OCI-LY7 (cell line): ENCODE measurements around the gene CD79A. TPM values are rescaled to one million over a fixed set of nuclear protein-coding genes. Genes with fewer than 3 reads are reported as not detected.

Experiments used
- BruUV-seq: library from RNA; stranded (reverse); fragments of 400-500 nt; replicated peaks from 2 replicates; lab custom pipeline; 2021; lab: Mats Ljungman, UMichigan
- CTCF ChIA-PET: fragments of 300-600 bp; sonication (Branson Sonifier 250); formaldehyde crosslinking; loops from one replicate; lab custom pipeline; 2022; ENCODE audit warnings: antibody characterized with exemption; ENCODE audit not compliant: unreplicated experiment; lab: Charles Lee
- POLR2A ChIA-PET: fragments of 300-600 bp; sonication (Branson Sonifier 250); formaldehyde crosslinking; loops from one replicate; lab custom pipeline; 2022; ENCODE audit warnings: antibody characterized with exemption; lab: Charles Lee
- DNase-seq: peaks from one replicate; pipeline ENCODE4 v3.0.0-alpha.2; 2015; ENCODE audit warnings: low spot score
- H2AFZ ChIP-seq: fragments of 200-600 bp; sonication (generic), shearing (Covaris generic); 2 replicates; pipeline ENCODE4 v1.6.1; 2014; ENCODE audit warnings: mild to moderate bottlenecking, antibody characterized with exemption, low read length, moderate library complexity
- H3K27ac ChIP-seq: fragments of 200-600 bp; sonication (generic); 2 replicates; pipeline ENCODE4 v1.5.1; 2014; ENCODE audit warnings: mixed run types, low read depth, mild to moderate bottlenecking, moderate library complexity, low read length, inconsistent platforms; ENCODE audit not compliant: poor library complexity, severe bottlenecking
- H3K36me3 ChIP-seq: fragments of 200-600 bp; sonication (generic); 2 replicates; pipeline ENCODE4 v1.6.1; 2014; ENCODE audit warnings: mild to moderate bottlenecking, antibody characterized with exemption, low read length, moderate library complexity, mixed read lengths; ENCODE audit not compliant: insufficient read depth
- H3K4me1 ChIP-seq: fragments of 200-600 bp; sonication (generic); 2 replicates; pipeline ENCODE4 v1.5.1; 2014; ENCODE audit warnings: mild to moderate bottlenecking, low read length; ENCODE audit not compliant: insufficient read depth, poor library complexity, severe bottlenecking
- H3K4me2 ChIP-seq: fragments of 200-600 bp; sonication (generic); 2 replicates; pipeline ENCODE4 v1.6.1; 2014; ENCODE audit warnings: mild to moderate bottlenecking, low read length
- H3K4me3 ChIP-seq: fragments of 200-600 bp; sonication (generic); 2 replicates; pipeline ENCODE4 v1.5.1; 2014; ENCODE audit warnings: mild to moderate bottlenecking, low read depth, low read length; ENCODE audit not compliant: poor library complexity, severe bottlenecking
- H3K79me2 ChIP-seq: fragments of 200-600 bp; sonication (generic); 2 replicates; pipeline ENCODE4 v1.6.1; 2016; ENCODE audit warnings: low read depth, mild to moderate bottlenecking, low read length, moderate library complexity, mixed read lengths; ENCODE audit not compliant: insufficient read depth
- H3K9me2 ChIP-seq: fragments of 200-600 bp; sonication (generic); 2 replicates; pipeline ENCODE4 v1.6.1; 2016; ENCODE audit warnings: mild to moderate bottlenecking, low read length, mixed read lengths; ENCODE audit not compliant: insufficient read depth
- H3K9me3 ChIP-seq: fragments of 200-600 bp; sonication (generic); 2 replicates; pipeline ENCODE4 v1.6.1; 2014; ENCODE audit warnings: mild to moderate bottlenecking, mixed run types, low read length, mixed read lengths
- H4K20me1 ChIP-seq: fragments of 200-600 bp; sonication (generic); 2 replicates; pipeline ENCODE4 v1.6.1; 2014; ENCODE audit warnings: mild to moderate bottlenecking, antibody characterized with exemption, low read length, moderate library complexity, mixed read lengths; ENCODE audit not compliant: insufficient read depth
- CTCF ChIP-seq: fragments of 200-600 bp; sonication (generic); conservative IDR thresholded peaks from 2 replicates; pipeline ENCODE4 v1.5.1; 2014; ENCODE audit warnings: mild to moderate bottlenecking, antibody characterized with exemption, low read length, moderate library complexity, mixed read lengths
- EZH2phosphoT487 ChIP-seq: fragments of 200-600 bp; sonication (generic); IDR thresholded peaks from 2 replicates; pipeline ENCODE4 v1.6.1; 2018; ENCODE audit warnings: low read depth, borderline replicate concordance, mild to moderate bottlenecking, mixed run types, antibody characterized with exemption, low read length, moderate library complexity, mixed read lengths
- intact Hi-C: fragments of 100-400 bp; cut with micrococcal nuclease; formaldehyde crosslinking; loops from one replicate; pipeline ENCODE4 v1.10.0; 2022; ENCODE audit not compliant: unreplicated experiment
- total RNA-seq, 2 experiments: library from RNA; depleted of rRNA in 1 of 2; stranded (reverse); fragments of >200 nt in 1 of 2; shearing (Covaris generic) in 1 of 2; gene quantifications; 2 replicates each; pipeline ENCODE4 v1.2.3, GENCODE V29; 2014 to 2022

The CD79A gene
- total RNA-seq, 2 experiments from 2014 or later: 1,094 to 1,195 TPM

- H2AFZ ChIP-seq: 0 out of 2 replicates have a peak overlapping the region, but pooled peaks have one; percentile 9
- H3K9me2 ChIP-seq: no peaks in the 10 kb centered on the region
- no peak for TF ChIP-seq CTCF
- no peak for TF ChIP-seq EZH2phosphoT487
- H4K20me1 ChIP-seq: no peaks in the 10 kb centered on the region
- peak overlapping the region; percentile 98 for H3K4me2 ChIP-seq
- ChIA-PET CTCF (no interaction called here), POLR2A (interaction anchor here (0.6 to 1.7 kb wide), 3 partner anchors 9 to 188 kb away, joined by 3 to 7 read pairs (median 5); no protein-coding TSS in a partner anchor)
- peaks cover 63% of the 10 kb centered on the region for H3K4me1 ChIP-seq
- BruUV-seq: no TSS peak
- H3K79me2 ChIP-seq: no peaks in the 10 kb centered on the region
- no peaks in the 10 kb centered on the region for H3K9me3 ChIP-seq
- peak; percentile 65 for DNase-seq
- intact Hi-C loops: loop anchor here (2.0 kb wide), 1 partner anchor 17 kb away; no protein-coding TSS in a partner anchor
- peak overlapping the region; percentile 56 for H3K27ac ChIP-seq
- H3K4me3 ChIP-seq: peak overlapping the region; percentile 72
- 0 out of 2 replicates have a peak, but pooled peaks cover 2% of the 10 kb centered on the region for H3K36me3 ChIP-seq
Measured at GRCh38 chr19:41927497-41928192, 50.6 kb downstream of the CD79A start.

- TF ChIP-seq CTCF: peak; percentile 53
- TF ChIP-seq EZH2phosphoT487: no peak
- peak; percentile 63 for DNase-seq
Measured at GRCh38 chr19:41928221-41928683, 51.2 kb downstream of the CD79A start, which contains the start of gene ERFL. ERFL (minus strand) TSS chr19:41928449; CDS start chr19:41912919, 15,530 bp downstream.

More at GRCh38 chr19:41928221-41928683, 51.2 kb downstream of the CD79A start, which contains the start of gene ERFL:
- POLR2A ChIA-PET: interaction anchor here (1.6 to 1.7 kb wide), 2 partner anchors 9 to 16 kb away, joined by 5 to 7 read pairs; no protein-coding TSS in a partner anchor
- H3K4me2 ChIP-seq: peak within 1 kb of the TSS; percentile 98
- intact Hi-C loops: loop anchor here (2.0 kb wide), 1 partner anchor 17 kb away; no protein-coding TSS in a partner anchor
- H4K20me1 ChIP-seq: no peaks in the 10 kb centered on the region
- H3K4me3 ChIP-seq: peak within 1 kb of the TSS; percentile 72
- no peaks in the 10 kb centered on the region for H3K9me3 ChIP-seq
- H3K4me1 ChIP-seq: peaks cover 63% of the 10 kb centered on the region
- BruUV-seq: no TSS peak
- no peaks in the 10 kb centered on the region for H3K9me2 ChIP-seq
- H2AFZ ChIP-seq: peak within 1 kb of the TSS; percentile 9; the same call in 1 of the 2 replicates
- H3K27ac ChIP-seq: peak within 1 kb of the TSS; percentile 56
- H3K79me2 ChIP-seq: no peaks in the 10 kb centered on the region
- CTCF ChIA-PET: no interaction called here
- 0 out of 2 replicates have a peak, but pooled peaks cover 2% of the 10 kb centered on the region for H3K36me3 ChIP-seq
